Cardiac fibroblast (primary cell): ENCODE data around the gene ST6GALNAC6.

Source experiments
- DNase-seq, 2 donors: peaks; one replicate each; pipeline versions ENCODE4 v3.0.0 to v3.0.0-alpha.2; 2010; ENCODE audit warnings: low read depth in 2 of 2
- H3K4me3 ChIP-seq, 2 donors: replicated peaks in 1 of 2; 1 replicate in 1 of 2; 2 replicates in 1 of 2; pipeline ENCODE4 v1.5.1; 2011; ENCODE audit warnings: low read depth in 2 of 2, low read length in 2 of 2, mild to moderate bottlenecking in 2 of 2, moderate library complexity in 1 of 2
- TF ChIP-seq, protein P1 (sequence below): IDR thresholded peaks from one replicate; pipeline ENCODE4 v1.5.1; 2011; ENCODE audit warnings: low read depth, mild to moderate bottlenecking, low read length, inconsistent platforms

Gene ST6GALNAC6

GRCh38 chr9:127904561-127905003 is 5.2 kb upstream of the ST6GALNAC6 start:
- peak in 1 of 2 donors; percentile 44 for DNase-seq
- TF ChIP-seq, protein P1, sequence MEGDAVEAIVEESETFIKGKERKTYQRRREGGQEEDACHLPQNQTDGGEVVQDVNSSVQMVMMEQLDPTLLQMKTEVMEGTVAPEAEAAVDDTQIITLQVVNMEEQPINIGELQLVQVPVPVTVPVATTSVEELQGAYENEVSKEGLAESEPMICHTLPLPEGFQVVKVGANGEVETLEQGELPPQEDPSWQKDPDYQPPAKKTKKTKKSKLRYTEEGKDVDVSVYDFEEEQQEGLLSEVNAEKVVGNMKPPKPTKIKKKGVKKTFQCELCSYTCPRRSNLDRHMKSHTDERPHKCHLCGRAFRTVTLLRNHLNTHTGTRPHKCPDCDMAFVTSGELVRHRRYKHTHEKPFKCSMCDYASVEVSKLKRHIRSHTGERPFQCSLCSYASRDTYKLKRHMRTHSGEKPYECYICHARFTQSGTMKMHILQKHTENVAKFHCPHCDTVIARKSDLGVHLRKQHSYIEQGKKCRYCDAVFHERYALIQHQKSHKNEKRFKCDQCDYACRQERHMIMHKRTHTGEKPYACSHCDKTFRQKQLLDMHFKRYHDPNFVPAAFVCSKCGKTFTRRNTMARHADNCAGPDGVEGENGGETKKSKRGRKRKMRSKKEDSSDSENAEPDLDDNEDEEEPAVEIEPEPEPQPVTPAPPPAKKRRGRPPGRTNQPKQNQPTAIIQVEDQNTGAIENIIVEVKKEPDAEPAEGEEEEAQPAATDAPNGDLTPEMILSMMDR: no peak
- H3K4me3 ChIP-seq: no peak overlapping the region

- H3K4me3 ChIP-seq: no peak overlapping the region
- peak in 1 of 2 donors; percentile 48 for DNase-seq
- TF ChIP-seq, protein P1: no peak
Measured at GRCh38 chr9:127903557-127904475, 4.4 kb upstream of the ST6GALNAC6 start.

DNA sequence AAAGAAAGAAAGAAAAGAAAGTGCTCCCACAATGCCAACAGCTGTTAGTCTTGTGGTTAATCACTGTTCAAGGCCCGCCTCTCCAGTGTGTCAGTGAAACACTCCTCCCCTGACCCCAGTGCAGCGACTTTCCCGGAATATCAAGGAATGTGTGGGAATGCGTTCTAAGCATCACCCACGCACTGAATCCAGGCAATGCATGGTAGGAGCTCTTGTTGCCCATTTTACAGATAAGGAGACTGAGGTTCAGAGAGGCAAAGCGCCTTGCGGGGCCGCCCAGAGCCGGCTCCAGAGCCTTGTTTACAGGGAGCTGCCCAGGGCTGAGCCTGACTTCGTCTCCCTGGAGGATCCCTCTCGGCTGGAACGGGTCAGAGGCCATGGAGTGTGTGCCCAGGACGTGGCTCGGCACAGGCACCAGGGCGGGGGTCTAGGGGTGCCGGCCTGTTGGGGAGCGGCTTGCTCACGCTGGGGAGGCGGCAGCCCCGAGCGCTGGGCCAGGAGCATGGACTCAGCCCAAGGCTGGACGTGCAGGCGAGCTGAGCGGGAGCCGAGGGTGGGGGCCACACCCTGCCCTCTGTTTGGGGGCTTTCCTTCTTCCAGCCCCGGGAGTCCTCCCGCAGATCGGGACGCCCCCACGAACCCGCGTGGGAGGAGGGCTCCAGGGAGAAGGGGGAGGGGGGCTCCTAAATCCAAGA is 823 bp downstream of the ST6GALNAC6 start:
- H3K4me3 ChIP-seq: peak overlapping the region; percentile 92 to 94
- peak; percentile 77 to 97 for DNase-seq
- TF ChIP-seq, protein P1: no peak

GRCh38 chr9:127897193-127897692 is 2.2 kb downstream of the ST6GALNAC6 start:
- TF ChIP-seq, protein P1: no peak
- H3K4me3 ChIP-seq: peak overlapping the region; percentile 27 to 32
- DNase-seq: peak; percentile 70 to 95

DNA sequence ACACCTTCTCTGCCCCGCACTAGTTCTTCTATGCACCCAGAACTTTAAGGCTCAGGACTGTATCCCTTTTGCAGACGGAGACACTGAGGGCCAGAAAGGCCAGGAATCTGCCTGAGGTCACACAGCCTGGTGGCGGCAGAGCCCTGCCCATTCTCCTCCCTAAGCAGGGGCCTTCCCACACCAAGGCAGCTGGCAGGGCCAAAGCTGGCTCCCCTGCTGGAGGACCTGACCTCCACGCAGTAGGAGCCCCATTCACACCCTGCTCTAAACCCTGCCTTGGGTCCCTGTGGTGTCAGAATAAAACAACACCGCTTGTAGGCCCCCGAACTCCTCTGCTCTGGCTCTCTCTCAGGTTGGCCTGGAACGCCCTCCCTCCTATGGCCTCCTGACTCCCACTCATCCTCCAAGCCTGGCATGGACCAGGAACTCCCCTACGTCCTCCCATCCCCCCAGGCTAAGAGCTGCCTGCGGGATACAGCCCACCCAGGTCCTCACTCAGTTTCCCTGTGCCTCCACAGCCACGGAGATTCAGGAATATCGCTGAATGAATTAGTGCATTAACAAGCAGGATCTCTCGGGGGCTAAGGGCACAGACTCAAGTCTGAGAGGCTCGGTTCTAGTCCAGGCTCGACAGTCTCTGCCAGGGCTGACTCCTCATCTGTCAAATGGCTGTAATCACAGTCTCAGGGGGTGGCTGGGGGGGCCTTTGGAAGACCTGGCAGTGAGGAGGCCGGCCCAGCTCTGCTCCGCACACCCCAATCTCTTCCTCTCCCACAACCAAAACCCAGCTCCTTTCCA is 2.8 kb downstream of the ST6GALNAC6 start:
- TF ChIP-seq, protein P1: no peak
- DNase-seq: no peak
- H3K4me3 ChIP-seq: peak overlapping the region in 1 of 2 donors; percentile 32

DNA sequence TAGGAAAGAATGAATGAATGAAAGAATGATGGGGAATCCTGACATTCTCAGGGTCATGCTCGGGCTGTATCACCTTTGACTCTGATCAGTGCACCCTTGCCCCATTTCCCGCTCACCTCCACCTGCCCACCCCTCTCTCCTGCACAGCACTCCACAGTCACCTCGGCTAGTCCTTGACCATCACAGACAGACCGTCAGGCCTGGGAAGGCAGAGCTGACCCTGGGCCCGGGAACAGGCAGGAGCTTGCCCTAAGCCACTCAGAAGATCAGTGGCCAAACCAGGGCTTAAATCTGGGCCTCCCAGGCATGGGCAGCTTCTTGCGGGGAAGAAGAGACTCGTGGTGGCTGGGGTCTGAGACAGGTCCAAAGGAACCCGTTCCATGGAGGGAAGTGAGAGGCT is 3.6 kb downstream of the ST6GALNAC6 start:
- TF ChIP-seq, protein P1: no peak
- H3K4me3 ChIP-seq: no peak overlapping the region
- DNase-seq: no peak
